A549 treated with dexamethasone at 1 μM for 4 hours (cell line): ENCODE results near the gene SCARF2. TPM values are rescaled to one million over a fixed set of nuclear protein-coding genes. Genes with fewer than 3 reads are reported as not detected.

Experiments used
- total RNA-seq: library from RNA; stranded (reverse); fragments of 200-300 nt; extraction: Qiagen RNA extraction; gene quantifications from 5 replicates; pipeline ENCODE4 v1.2.3, GENCODE V29; 2022

The SCARF2 gene, protein sequence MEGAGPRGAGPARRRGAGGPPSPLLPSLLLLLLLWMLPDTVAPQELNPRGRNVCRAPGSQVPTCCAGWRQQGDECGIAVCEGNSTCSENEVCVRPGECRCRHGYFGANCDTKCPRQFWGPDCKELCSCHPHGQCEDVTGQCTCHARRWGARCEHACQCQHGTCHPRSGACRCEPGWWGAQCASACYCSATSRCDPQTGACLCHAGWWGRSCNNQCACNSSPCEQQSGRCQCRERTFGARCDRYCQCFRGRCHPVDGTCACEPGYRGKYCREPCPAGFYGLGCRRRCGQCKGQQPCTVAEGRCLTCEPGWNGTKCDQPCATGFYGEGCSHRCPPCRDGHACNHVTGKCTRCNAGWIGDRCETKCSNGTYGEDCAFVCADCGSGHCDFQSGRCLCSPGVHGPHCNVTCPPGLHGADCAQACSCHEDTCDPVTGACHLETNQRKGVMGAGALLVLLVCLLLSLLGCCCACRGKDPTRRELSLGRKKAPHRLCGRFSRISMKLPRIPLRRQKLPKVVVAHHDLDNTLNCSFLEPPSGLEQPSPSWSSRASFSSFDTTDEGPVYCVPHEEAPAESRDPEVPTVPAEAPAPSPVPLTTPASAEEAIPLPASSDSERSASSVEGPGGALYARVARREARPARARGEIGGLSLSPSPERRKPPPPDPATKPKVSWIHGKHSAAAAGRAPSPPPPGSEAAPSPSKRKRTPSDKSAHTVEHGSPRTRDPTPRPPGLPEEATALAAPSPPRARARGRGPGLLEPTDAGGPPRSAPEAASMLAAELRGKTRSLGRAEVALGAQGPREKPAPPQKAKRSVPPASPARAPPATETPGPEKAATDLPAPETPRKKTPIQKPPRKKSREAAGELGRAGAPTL
- total RNA-seq = 0.73 to 1.2 TPM (median 0.82 TPM) in 5 replicates

DNA sequence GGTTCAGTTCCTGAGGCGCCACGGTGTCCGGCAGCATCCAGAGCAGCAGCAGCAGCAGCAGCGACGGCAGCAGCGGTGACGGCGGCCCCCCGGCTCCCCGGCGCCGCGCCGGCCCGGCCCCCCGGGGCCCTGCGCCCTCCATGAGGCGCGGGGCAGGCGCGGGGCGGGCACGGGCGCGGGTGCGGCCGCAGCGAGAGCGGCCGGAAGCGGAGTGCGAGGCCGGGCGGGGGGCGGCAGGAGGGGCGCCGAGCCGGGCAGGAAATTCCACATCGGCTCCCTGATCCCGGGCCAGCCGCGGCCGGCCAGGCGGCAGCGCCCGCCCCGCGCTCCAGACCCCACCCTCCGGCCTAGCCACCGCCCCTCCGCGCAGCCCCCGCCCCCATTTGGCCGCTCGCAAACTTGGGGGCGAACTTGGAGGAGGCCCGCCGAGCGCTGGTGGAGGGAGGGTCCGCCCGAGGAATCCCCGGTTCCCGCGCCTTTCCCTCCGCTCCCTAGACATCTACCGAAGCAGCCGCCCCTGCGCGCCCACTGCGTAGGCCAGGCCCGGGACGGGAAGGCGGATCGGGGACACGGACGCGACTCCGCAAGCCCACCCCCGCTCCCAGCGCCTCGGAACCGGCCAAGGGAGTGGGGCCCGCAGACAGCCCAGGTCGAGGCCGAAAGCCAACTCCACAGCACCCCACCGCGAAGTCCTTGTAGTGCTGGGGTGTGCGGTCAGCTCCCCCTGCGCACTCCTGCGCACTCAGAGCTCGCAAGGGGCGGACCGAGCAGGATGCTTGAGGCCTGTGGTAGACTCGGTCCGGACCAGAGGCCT, at the start of gene SCARF2:
SCARF2 (minus strand) TSS at position 213 of the 814 bp plus-strand sequence; CDS start at position 142, 71 bp downstream.

DNA sequence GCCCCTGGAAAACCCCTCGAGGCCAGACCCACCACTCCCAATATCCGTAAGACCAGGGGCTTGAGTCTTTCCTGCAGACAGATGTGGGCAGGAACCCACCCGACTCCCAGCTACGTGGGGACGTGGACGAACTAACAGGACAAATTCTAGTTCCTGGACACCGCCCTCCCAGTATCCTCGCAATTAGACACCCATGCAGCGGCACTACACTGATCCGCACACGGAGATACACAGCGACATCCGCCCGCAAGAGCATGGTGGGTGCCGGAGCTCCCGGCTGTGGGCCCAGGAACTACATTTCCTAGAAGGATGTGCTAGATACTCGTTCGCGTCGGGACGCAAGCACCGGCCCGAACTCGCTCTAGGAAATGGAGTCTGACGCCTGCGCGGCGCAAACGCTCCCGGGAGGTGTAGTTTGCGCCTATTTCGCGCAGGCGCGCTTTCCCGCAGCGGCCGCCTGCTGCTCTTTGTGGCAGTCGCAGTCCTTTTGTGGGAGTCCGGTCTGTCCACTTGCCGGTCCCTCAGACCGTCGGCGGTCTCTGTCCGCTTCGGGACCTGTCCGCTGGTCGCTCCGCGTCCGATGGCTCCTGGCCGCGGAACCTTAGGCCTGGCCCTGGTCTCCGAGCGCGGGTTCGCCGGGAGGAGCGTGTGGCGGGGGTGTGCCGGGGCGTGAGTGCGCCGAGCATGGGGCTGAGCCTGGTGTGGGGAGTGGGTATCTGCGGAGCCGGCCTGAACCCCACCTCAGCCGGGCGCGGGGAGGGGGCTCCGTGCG, 43.7 kb downstream of the SCARF2 start, which contains the start of gene ZNF74:
ZNF74 (plus strand) TSS at position 447 of the 772 bp plus-strand sequence. CDS start 478 bp downstream, outside the sequence.

Other genes starting within 250 kb of the SCARF2 start
- 6.7 to 13.7 TPM (median 12.4 TPM) in 5 replicates for gene RTN4R, start 169.5 kb downstream of the SCARF2 start, total RNA-seq
- 27.0 to 41.2 TPM (median 39.8 TPM) in 5 replicates for gene DGCR6L, start 117.8 kb downstream of the SCARF2 start, total RNA-seq
- 5.8 to 7.7 TPM (median 7.1 TPM) in 5 replicates for gene ZNF74, start 43.7 kb downstream of the SCARF2 start, total RNA-seq
- 8.2 to 11.3 TPM (median 10.3 TPM) in 5 replicates for gene KLHL22, start 58.0 kb upstream of the SCARF2 start, total RNA-seq
- 49.5 to 75.3 TPM (median 66.2 TPM) in 5 replicates for gene MED15, start 69.8 kb upstream of the SCARF2 start, total RNA-seq